CD4-positive, CD25-positive, alpha-beta regulatory T cell (primary cell): ENCODE data around the gene PRKG1. TPM values are rescaled to one million over a fixed set of nuclear protein-coding genes. Genes with fewer than 3 reads are reported as not detected.

Experiments
- ATAC-seq, 2 donors: fragments of 150-1000 bp; cut with Tn5 transposase; one replicate each; pipeline ENCODE4 v1.10.0; 2021; ENCODE audit warnings: low read depth in 2 of 2, moderate number of reproducible peaks in 2 of 2, moderate library complexity in 1 of 2
- DNase-seq, 3 donors: peaks; one replicate each; pipeline versions ENCODE4 v3.0.0 to v3.0.0-alpha.2; 2012 to 2022; ENCODE audit warnings: mixed read lengths in 1 of 3
- H3K27ac ChIP-seq: one replicate; pipeline ENCODE4 v1.7.0; 2013; ENCODE audit warnings: mild to moderate bottlenecking, low read length; ENCODE audit not compliant: insufficient read depth, poor library complexity, severe bottlenecking
- H3K27me3 ChIP-seq: one replicate; pipeline ENCODE4 v1.7.0; 2013; ENCODE audit warnings: low read length; ENCODE audit not compliant: control insufficient read depth, insufficient read depth
- H3K36me3 ChIP-seq: one replicate; pipeline ENCODE4 v1.7.0; 2013; ENCODE audit warnings: mild to moderate bottlenecking, low read length, moderate library complexity; ENCODE audit not compliant: control insufficient read depth, insufficient read depth
- H3K4me1 ChIP-seq: 2 replicates; pipeline ENCODE4 v1.7.0; 2013; ENCODE audit warnings: mild to moderate bottlenecking, low read length; ENCODE audit not compliant: insufficient read depth, control insufficient read depth, poor library complexity, severe bottlenecking
- H3K4me3 ChIP-seq: one replicate; pipeline ENCODE4 v1.7.0; 2013; ENCODE audit warnings: low read depth, mild to moderate bottlenecking, low read length, moderate library complexity
- H3K9me3 ChIP-seq, 2 experiments: 1 replicate in 1 of 2; 2 replicates in 1 of 2; pipeline ENCODE4 v1.7.0; 2013; ENCODE audit warnings: low read length in 2 of 2, mild to moderate bottlenecking in 1 of 2, moderate library complexity in 1 of 2; ENCODE audit not compliant: control insufficient read depth in 2 of 2
- H3K27ac Mint-ChIP-seq, 3 donors: one replicate each; pipeline ENCODE4 v1.8.0; 2020 to 2022; ENCODE audit warnings: mild to moderate bottlenecking in 3 of 3, mixed read lengths in 3 of 3, moderate library complexity in 2 of 3
- H3K27me3 Mint-ChIP-seq: one replicate; pipeline ENCODE4 v1.8.0; 2022; ENCODE audit warnings: mild to moderate bottlenecking, mixed read lengths
- H3K36me3 Mint-ChIP-seq: one replicate; pipeline ENCODE4 v1.8.0; 2020; ENCODE audit warnings: mixed read lengths
- H3K4me1 Mint-ChIP-seq, 4 donors: one replicate each; pipeline ENCODE4 v1.8.0; 2020 to 2022; ENCODE audit warnings: mixed read lengths in 4 of 4, mild to moderate bottlenecking in 1 of 4
- H3K4me3 Mint-ChIP-seq, 4 donors: one replicate each; pipeline ENCODE4 v1.8.0; 2020 to 2022; ENCODE audit warnings: mild to moderate bottlenecking in 4 of 4, mixed read lengths in 4 of 4, moderate library complexity in 3 of 4
- H3K9me3 Mint-ChIP-seq, 7 donors: one replicate each; pipeline ENCODE4 v1.8.0; 2020 to 2022; ENCODE audit warnings: mixed read lengths in 7 of 7, mild to moderate bottlenecking in 3 of 7, moderate library complexity in 2 of 7
- polyA plus RNA-seq, 4 donors: library from polyadenylated mRNA; unstranded; fragments of 300-500 nt; fragmentation: Illumina TruSeq; gene quantifications; one replicate each; pipeline ENCODE4 v1.2.3, GENCODE V29; 2021
- total RNA-seq: library from RNA; stranded (reverse); gene quantifications from one replicate; pipeline ENCODE4 v1.2.3, GENCODE V29; 2022

Gene PRKG1
- total and polyA plus RNA-seq, 5 donors from 2014 or later, result 0.30 TPM; not detected in 4

GRCh38 chr10:51168086-51168815 is 94.0 kb downstream of the PRKG1 start:
- H3K4me1 ChIP-seq, result no peaks in the 10 kb centered on the region
- H3K4me3 ChIP-seq, result no peak overlapping the region
- no peaks in the 10 kb centered on the region for H3K9me3 ChIP-seq
- H3K27me3 Mint-ChIP-seq, result no peaks in the 10 kb centered on the region
- H3K36me3 Mint-ChIP-seq, result no peaks in the 10 kb centered on the region
- DNase-seq, result no peak
- H3K27ac ChIP-seq, result no peak overlapping the region
- no peak overlapping the region for H3K27ac Mint-ChIP-seq
- H3K27me3 ChIP-seq, result no peaks in the 10 kb centered on the region
- no peak for ATAC-seq
- H3K9me3 Mint-ChIP-seq, result peaks cover 0 to 2% (median 0%) of the 10 kb centered on the region in 7 donors
- H3K4me3 Mint-ChIP-seq, result no peak overlapping the region
- no peaks in the 10 kb centered on the region for H3K36me3 ChIP-seq
- peaks cover 0 to 1% (median 0%) of the 10 kb centered on the region in 4 donors for H3K4me1 Mint-ChIP-seq

GRCh38 chr10:51169111-51169510 is 94.8 kb downstream of the PRKG1 start:
- H3K4me3 ChIP-seq, result no peak overlapping the region
- H3K36me3 Mint-ChIP-seq, result no peaks in the 10 kb centered on the region
- H3K27me3 ChIP-seq, result no peaks in the 10 kb centered on the region
- H3K9me3 ChIP-seq, result no peaks in the 10 kb centered on the region
- no peak overlapping the region for H3K27ac ChIP-seq
- peaks cover 0 to 1% (median 0%) of the 10 kb centered on the region in 4 donors for H3K4me1 Mint-ChIP-seq
- no peaks in the 10 kb centered on the region for H3K27me3 Mint-ChIP-seq
- no peak overlapping the region for H3K27ac Mint-ChIP-seq
- no peaks in the 10 kb centered on the region for H3K4me1 ChIP-seq
- H3K4me3 Mint-ChIP-seq, result no peak overlapping the region
- no peaks in the 10 kb centered on the region for H3K36me3 ChIP-seq
- DNase-seq (no peak), ATAC-seq (no peak)
- H3K9me3 Mint-ChIP-seq, result peaks cover 0 to 2% (median 0%) of the 10 kb centered on the region in 7 donors

- Histone ChIP-seq H3K4me1 (no peaks in the 10 kb centered on the region), H3K27ac (no peak overlapping the region), H3K9me3 (no peaks in the 10 kb centered on the region), H3K27me3 (no peaks in the 10 kb centered on the region), H3K4me3 (no peak overlapping the region), H3K36me3 (no peaks in the 10 kb centered on the region)
- no peak for ATAC-seq
- Mint-ChIP-seq H3K4me1 (peaks cover 0 to 1% (median 0%) of the 10 kb centered on the region in 4 donors), H3K9me3 (peaks cover 0 to 2% (median 0%) of the 10 kb centered on the region in 7 donors), H3K4me3 (no peak overlapping the region), H3K27ac (no peak overlapping the region), H3K27me3 (no peaks in the 10 kb centered on the region), H3K36me3 (no peaks in the 10 kb centered on the region)
- DNase-seq, result no peak
These were observed 96.4 kb downstream of the PRKG1 start for GRCh38 chr10:51170518-51171245.

- Mint-ChIP-seq H3K36me3 (no peaks in the 10 kb centered on the region), H3K4me3 (no peak overlapping the region), H3K27me3 (no peaks in the 10 kb centered on the region), H3K4me1 (no peaks in the 10 kb centered on the region), H3K27ac (no peak overlapping the region), H3K9me3 (peaks cover 0 to 1% (median 0%) of the 10 kb centered on the region in 7 donors)
- Histone ChIP-seq H3K27me3 (no peaks in the 10 kb centered on the region), H3K4me1 (no peaks in the 10 kb centered on the region), H3K9me3 (no peaks in the 10 kb centered on the region), H3K27ac (no peak overlapping the region), H3K4me3 (no peak overlapping the region), H3K36me3 (no peaks in the 10 kb centered on the region)
- no peak for ATAC-seq
- DNase-seq, result no peak
These were observed 97.7 kb downstream of the PRKG1 start for GRCh38 chr10:51171946-51172345.

GRCh38 chr10:51176976-51177695 is 102.8 kb downstream of the PRKG1 start:
- Histone ChIP-seq H3K36me3 (no peaks in the 10 kb centered on the region), H3K27me3 (no peaks in the 10 kb centered on the region), H3K4me1 (no peaks in the 10 kb centered on the region), H3K9me3 (no peaks in the 10 kb centered on the region), H3K27ac (no peak overlapping the region), H3K4me3 (no peak overlapping the region)
- no peak for ATAC-seq
- Mint-ChIP-seq H3K27ac (no peak overlapping the region), H3K27me3 (no peaks in the 10 kb centered on the region), H3K4me3 (no peak overlapping the region), H3K36me3 (no peaks in the 10 kb centered on the region), H3K4me1 (no peaks in the 10 kb centered on the region), H3K9me3 (peaks cover 0 to 1% (median 0%) of the 10 kb centered on the region in 7 donors)
- no peak for DNase-seq

GRCh38 chr10:51178634-51179033 is 104.3 kb downstream of the PRKG1 start:
- Mint-ChIP-seq H3K9me3 (peaks cover 0 to 1% (median 0%) of the 10 kb centered on the region in 7 donors), H3K36me3 (no peaks in the 10 kb centered on the region), H3K27me3 (no peaks in the 10 kb centered on the region), H3K4me1 (no peaks in the 10 kb centered on the region), H3K27ac (no peak overlapping the region), H3K4me3 (no peak overlapping the region)
- H3K9me3 ChIP-seq, result no peaks in the 10 kb centered on the region
- no peak overlapping the region for H3K27ac ChIP-seq
- DNase-seq (no peak), ATAC-seq (no peak)
- no peaks in the 10 kb centered on the region for H3K27me3 ChIP-seq
- no peaks in the 10 kb centered on the region for H3K4me1 ChIP-seq
- no peak overlapping the region for H3K4me3 ChIP-seq
- H3K36me3 ChIP-seq, result no peaks in the 10 kb centered on the region

- no peaks in the 10 kb centered on the region for H3K9me3 ChIP-seq
- no peaks in the 10 kb centered on the region for H3K36me3 ChIP-seq
- peaks cover 0 to 1% (median 0%) of the 10 kb centered on the region in 7 donors for H3K9me3 Mint-ChIP-seq
- no peak for DNase-seq
- H3K4me3 Mint-ChIP-seq, result no peak overlapping the region
- no peaks in the 10 kb centered on the region for H3K27me3 Mint-ChIP-seq
- no peak overlapping the region for H3K27ac ChIP-seq
- H3K36me3 Mint-ChIP-seq, result no peaks in the 10 kb centered on the region
- no peak overlapping the region for H3K4me3 ChIP-seq
- no peaks in the 10 kb centered on the region for H3K4me1 ChIP-seq
- no peak for ATAC-seq
- H3K27ac Mint-ChIP-seq, result no peak overlapping the region
- no peaks in the 10 kb centered on the region for H3K4me1 Mint-ChIP-seq
- H3K27me3 ChIP-seq, result no peaks in the 10 kb centered on the region
These were observed 105.9 kb downstream of the PRKG1 start for GRCh38 chr10:51180141-51180540.
